ENCODE data around the gene YIF1A. TPM values are rescaled to one million over a fixed set of nuclear protein-coding genes. Genes with fewer than 3 reads are reported as not detected.

Gene YIF1A
- polyA plus RNA-seq, 3 donors, result 50.0 to 81.1 (median 63.8) TPM

- intact Hi-C loops (cut with micrococcal nuclease), result no loop called here
- no peaks in the 10 kb centered on the region for H3K4me1 Mint-ChIP-seq
- TF ChIP-seq CTCF (IDR thresholded peaks at IDR 0.05), result no peak
- no peak overlapping the region for H2AFZ ChIP-seq (ENCODE audit: insufficient read depth, low read depth, low read length, poor library complexity, severe bottlenecking)
- 94% methylated on average over 11 of the region's 12 CpGs for WGBS (ENCODE audit: insufficient coverage)
- H3K27ac Mint-ChIP-seq, result no peak overlapping the region
- H3K4me2 ChIP-seq (replicated peaks; ENCODE audit: extremely low read depth, low read length, poor library complexity, severe bottlenecking), result no peak overlapping the region
- H3K36me3 ChIP-seq (replicated peaks in 1 of 2; ENCODE audit: control insufficient read depth in 1 of 2, insufficient read depth in 2 of 2, low read length in 2 of 2), result no peaks in the 10 kb centered on the region
- no peaks in the 10 kb centered on the region for H3K9me3 ChIP-seq (replicated peaks in 1 of 2; ENCODE audit: control insufficient read depth in 1 of 2, insufficient read depth in 1 of 2, low read length in 2 of 2)
- no peaks in the 10 kb centered on the region for H3K79me2 ChIP-seq (ENCODE audit: insufficient read depth, low read length)
- no peaks in the 10 kb centered on the region for H3K4me1 ChIP-seq (ENCODE audit: control insufficient read depth in 1 of 2, insufficient read depth in 2 of 2, low read length in 2 of 2)
- peaks cover 0 to under 1% of the 10 kb centered on the region in 2 donors for H3K27me3 ChIP-seq (ENCODE audit: control insufficient read depth in 2 of 2, insufficient read depth in 2 of 2, low read length in 2 of 2)
- no peak overlapping the region for H3K27ac ChIP-seq (ENCODE audit: low read depth in 1 of 2, low read length in 2 of 2)
- H3K4me3 ChIP-seq (replicated peaks in 1 of 3; ENCODE audit: low read depth in 2 of 3, low read length in 3 of 3), result no peak overlapping the region
- no peaks in the 10 kb centered on the region for H3K9me3 Mint-ChIP-seq
- H3K27me3 Mint-ChIP-seq (ENCODE audit: low read depth in 3 of 3), result peaks cover 5 to 10% (median 8%) of the 10 kb centered on the region in 3 donors
- no peaks in the 10 kb centered on the region for H4K20me1 ChIP-seq (ENCODE audit: insufficient read depth, low read length)
- no peak overlapping the region for H3K9ac ChIP-seq (ENCODE audit: insufficient read depth, low read length, poor library complexity, severe bottlenecking)
- no peak overlapping the region for H3K4me3 Mint-ChIP-seq
- no peak for DNase-seq
- H3K36me3 Mint-ChIP-seq, result no peaks in the 10 kb centered on the region
Measured at GRCh38 chr11:66302656-66303055, 13.7 kb upstream of the YIF1A start.

GRCh38 chr11:66299186-66299585 is 10.2 kb upstream of the YIF1A start:
- intact Hi-C loops (cut with micrococcal nuclease), result no loop called here
- H3K79me2 ChIP-seq (ENCODE audit: insufficient read depth, low read length), result no peaks in the 10 kb centered on the region
- no peak overlapping the region for H3K4me3 ChIP-seq (replicated peaks in 1 of 3; ENCODE audit: low read depth in 2 of 3, low read length in 3 of 3)
- Mint-ChIP-seq H3K27ac (no peak overlapping the region), H3K27me3 (ENCODE audit: low read depth in 3 of 3) (peaks cover 7 to 16% (median 8%) of the 10 kb centered on the region in 3 donors), H3K4me1 (no peaks in the 10 kb centered on the region), H3K4me3 (no peak overlapping the region), H3K9me3 (peaks cover 0 to 2% (median 0%) of the 10 kb centered on the region in 7 donors), H3K36me3 (no peaks in the 10 kb centered on the region)
- no peaks in the 10 kb centered on the region for H3K36me3 ChIP-seq (replicated peaks in 1 of 2; ENCODE audit: control insufficient read depth in 1 of 2, insufficient read depth in 2 of 2, low read length in 2 of 2)
- H3K27me3 ChIP-seq (ENCODE audit: control insufficient read depth in 2 of 2, insufficient read depth in 2 of 2, low read length in 2 of 2), result peaks cover 0 to 5% of the 10 kb centered on the region in 2 donors
- WGBS (ENCODE audit: insufficient coverage), result 67% methylated on average over 1 of the region's 3 CpGs
- no peaks in the 10 kb centered on the region for H3K9me3 ChIP-seq (replicated peaks in 1 of 2; ENCODE audit: control insufficient read depth in 1 of 2, insufficient read depth in 1 of 2, low read length in 2 of 2)
- H3K4me1 ChIP-seq (ENCODE audit: control insufficient read depth in 1 of 2, insufficient read depth in 2 of 2, low read length in 2 of 2), result no peaks in the 10 kb centered on the region
- H4K20me1 ChIP-seq (ENCODE audit: insufficient read depth, low read length), result no peaks in the 10 kb centered on the region
- no peak overlapping the region for H3K9ac ChIP-seq (ENCODE audit: insufficient read depth, low read length, poor library complexity, severe bottlenecking)
- H2AFZ ChIP-seq (ENCODE audit: insufficient read depth, low read depth, low read length, poor library complexity, severe bottlenecking), result no peak overlapping the region
- no peak for TF ChIP-seq CTCF (IDR thresholded peaks at IDR 0.05)
- no peak overlapping the region for H3K27ac ChIP-seq (ENCODE audit: low read depth in 1 of 2, low read length in 2 of 2)
- no peak for DNase-seq
- H3K4me2 ChIP-seq (replicated peaks; ENCODE audit: extremely low read depth, low read length, poor library complexity, severe bottlenecking), result no peak overlapping the region
